HEK293 (cell line): Measurements from ENCODE around the gene SERINC3.

ENCODE experiments used
- CTCF ChIA-PET: fragments of 350-600 bp; formaldehyde crosslinking; extraction: SDS; loops from one replicate; lab custom pipeline; 2021; ENCODE audit warnings: antibody characterized with exemption; lab: Yijun Ruan, JAX
- POLR2A ChIA-PET: fragments of 300-600 bp; formaldehyde crosslinking; extraction: SDS; loops from one replicate; lab custom pipeline; 2020; ENCODE audit warnings: antibody characterized with exemption, inconsistent platforms; lab: Yijun Ruan, JAX
- H3K27ac ChIP-seq: fragments of 200-500 bp; sonication (Bioruptor generic); 2 replicates; pipeline ENCODE4 v1.5.1; 2014; ENCODE audit warnings: low read depth, low read length, control low read depth, inconsistent platforms; ENCODE audit errors: extremely low read depth
- H3K36me3 ChIP-seq, 2 experiments: fragments of 200-500 bp in 1 of 2; sonication (Bioruptor generic) in 1 of 2; 1 replicate in 1 of 2; 2 replicates in 1 of 2; pipeline ENCODE4 v1.5.1; 2014 to 2017; ENCODE audit warnings: inconsistent platforms in 2 of 2, low read length in 2 of 2; ENCODE audit not compliant: control insufficient read depth in 2 of 2, insufficient read depth in 1 of 2
- H3K4me1 ChIP-seq: fragments of 200-500 bp; sonication (Bioruptor generic); 2 replicates; pipeline ENCODE4 v1.5.1; 2014; ENCODE audit warnings: mild to moderate bottlenecking, low read length, inconsistent platforms; ENCODE audit not compliant: control insufficient read depth, insufficient read depth
- H3K4me3 ChIP-seq: 2 replicates; pipeline ENCODE4 v1.5.1; 2011; ENCODE audit warnings: low read depth, mild to moderate bottlenecking, control low read depth, low read length, moderate library complexity
- H3K9me3 ChIP-seq: fragments of 200-500 bp; sonication (Bioruptor generic); 2 replicates; pipeline ENCODE4 v1.5.1; 2014; ENCODE audit warnings: low read depth, low read length, inconsistent platforms; ENCODE audit not compliant: control insufficient read depth, insufficient read depth
- ATF2 ChIP-seq: fragments of 450-650 bp; formaldehyde crosslinking; IDR thresholded peaks from 2 replicates; pipeline ENCODE4 v1.5.1; 2016; ENCODE audit warnings: missing biosample characterization, missing genetic modification characterization, low read depth
- CTCF ChIP-seq: fragments of 450-650 bp; formaldehyde crosslinking; IDR thresholded peaks from 2 replicates; pipeline ENCODE4 v1.5.1; 2016; ENCODE audit warnings: missing biosample characterization, missing genetic modification characterization
- GLI4 ChIP-seq: fragments of 450-650 bp; formaldehyde crosslinking; IDR thresholded peaks from 2 replicates; pipeline ENCODE4 v1.5.1; 2016; ENCODE audit warnings: missing biosample characterization, missing genetic modification characterization
- HOXA7 ChIP-seq: sonication (generic); formaldehyde crosslinking; IDR thresholded peaks from 2 replicates; pipeline ENCODE4 v1.8.1; 2022; ENCODE audit warnings: missing genetic modification reagents, borderline replicate concordance
- PRDM10 ChIP-seq: fragments of 450-650 bp; formaldehyde crosslinking; IDR thresholded peaks from 2 replicates; pipeline ENCODE4 v1.5.1; 2016; ENCODE audit warnings: missing biosample characterization, missing genetic modification characterization
- RBAK ChIP-seq: fragments of 450-650 bp; formaldehyde crosslinking; IDR thresholded peaks from 2 replicates; pipeline ENCODE4 v1.5.1; 2016; ENCODE audit warnings: missing biosample characterization, missing genetic modification characterization
- REPIN1 ChIP-seq: fragments of 450-650 bp; formaldehyde crosslinking; IDR thresholded peaks from 2 replicates; pipeline ENCODE4 v1.5.1; 2017; ENCODE audit warnings: missing biosample characterization, missing genetic modification characterization, low read depth
- SCRT1 ChIP-seq: fragments of 450-650 bp; formaldehyde crosslinking; IDR thresholded peaks from 2 replicates; pipeline ENCODE4 v1.5.1; 2016; ENCODE audit warnings: missing biosample characterization, missing genetic modification characterization, borderline replicate concordance
- SP3 ChIP-seq: fragments of 450-650 bp; formaldehyde crosslinking; IDR thresholded peaks from 2 replicates; pipeline ENCODE4 v1.5.1; 2016; ENCODE audit warnings: missing biosample characterization, missing genetic modification characterization
- TRIM28 ChIP-seq: IDR thresholded peaks from 2 replicates; pipeline ENCODE4 v1.6.1; 2011; ENCODE audit warnings: low read length, control low read depth, borderline replicate concordance
- ZNF140 ChIP-seq: fragments of 450-650 bp; formaldehyde crosslinking; IDR thresholded peaks from 2 replicates; pipeline ENCODE4 v1.5.1; 2016; ENCODE audit warnings: missing biosample characterization, missing genetic modification characterization
- ZNF148 ChIP-seq: fragments of 450-650 bp; formaldehyde crosslinking; IDR thresholded peaks from 2 replicates; pipeline ENCODE4 v1.5.0; 2017; ENCODE audit warnings: missing biosample characterization, missing genetic modification characterization, borderline replicate concordance
- ZNF157 ChIP-seq: fragments of 450-650 bp; formaldehyde crosslinking; IDR thresholded peaks from 2 replicates; pipeline ENCODE4 v1.5.1; 2016; ENCODE audit warnings: missing biosample characterization, missing genetic modification characterization
- ZNF174 ChIP-seq: fragments of 450-650 bp; formaldehyde crosslinking; IDR thresholded peaks from 2 replicates; pipeline ENCODE4 v1.5.0; 2017; ENCODE audit warnings: missing biosample characterization, mild to moderate bottlenecking, missing genetic modification characterization
- ZNF391 ChIP-seq: fragments of 450-650 bp; formaldehyde crosslinking; IDR thresholded peaks from 2 replicates; pipeline ENCODE4 v1.5.1; 2016; ENCODE audit warnings: low read depth, missing biosample characterization, missing genetic modification characterization, borderline replicate concordance
- ZNF404 ChIP-seq: fragments of 450-650 bp; formaldehyde crosslinking; IDR thresholded peaks from 2 replicates; pipeline ENCODE4 v1.5.1; 2017; ENCODE audit warnings: missing biosample characterization, missing genetic modification characterization
- ZNF48 ChIP-seq: fragments of 450-650 bp; formaldehyde crosslinking; IDR thresholded peaks from 2 replicates; pipeline ENCODE4 v1.5.1; 2016; ENCODE audit warnings: missing biosample characterization, missing genetic modification characterization
- ZNF585B ChIP-seq: fragments of 450-650 bp; formaldehyde crosslinking; IDR thresholded peaks from 2 replicates; pipeline ENCODE4 v1.5.1; 2016; ENCODE audit warnings: missing biosample characterization, missing genetic modification characterization
- ZNF654 ChIP-seq: fragments of 450-650 bp; formaldehyde crosslinking; IDR thresholded peaks from 2 replicates; pipeline ENCODE4 v1.5.1; 2016; ENCODE audit warnings: low read depth, missing biosample characterization, missing genetic modification characterization
- ZNF677 ChIP-seq: fragments of 450-650 bp; IDR thresholded peaks from 2 replicates; pipeline ENCODE4 v1.5.0; 2018; ENCODE audit warnings: missing biosample characterization, mild to moderate bottlenecking, missing genetic modification characterization, moderate library complexity
- ZSCAN18 ChIP-seq: fragments of 450-650 bp; formaldehyde crosslinking; IDR thresholded peaks from 2 replicates; pipeline ENCODE4 v1.5.1; 2016; ENCODE audit warnings: missing biosample characterization, missing genetic modification characterization

SERINC3 gene

GRCh38 chr20:44468044-44468782, 53.7 kb downstream of the SERINC3 start (continued):
- TF ChIP-seq ATF2 (tag by site-specific recombination) (no peak), SP3 (no peak), ZNF391 (tag by site-specific recombination) (no peak)

GRCh38 chr20:44467289-44467883, 54.5 kb downstream of the SERINC3 start:
- Histone ChIP-seq H3K27ac (no peak overlapping the region), H3K9me3 (no peaks in the 10 kb centered on the region), H3K4me1 (no peaks in the 10 kb centered on the region), H3K36me3 (no peaks in the 10 kb centered on the region), H3K4me3 (no peak overlapping the region)
- TF ChIP-seq ZNF174 (tag by site-specific recombination) (no peak), ZNF148 (tag by site-specific recombination) (no peak), ZNF404 (tag by site-specific recombination) (no peak), SCRT1 (no peak), ZNF157 (no peak)
- POLR2A ChIA-PET, result interaction anchor here (1.4 kb wide), 1 partner anchor 8 kb away, joined by 3 read pairs; the partner anchor contains the start of gene TTPAL
- CTCF ChIA-PET, result interaction anchor here (0.5 to 1.5 kb wide), 3 partner anchors 12 to 252 kb away, joined by 3 to 6 read pairs (median 3); no protein-coding TSS in a partner anchor

- Histone ChIP-seq H3K36me3 (no peaks in the 10 kb centered on the region), H3K4me3 (no peak overlapping the region), H3K27ac (no peak overlapping the region), H3K9me3 (no peaks in the 10 kb centered on the region), H3K4me1 (no peaks in the 10 kb centered on the region)
- ChIA-PET POLR2A (no interaction called here), CTCF (no interaction called here)
- TF ChIP-seq ZNF677 (tag by site-specific recombination) (no peak), ZNF585B (tag by site-specific recombination) (no peak), TRIM28 (no peak), ZNF391 (tag by site-specific recombination) (no peak), REPIN1 (tag by site-specific recombination) (no peak), CTCF (tag by site-specific recombination) (no peak), HOXA7 (CRISPR knock-in tag) (no peak), ZNF140 (no peak), RBAK (tag by site-specific recombination) (no peak), ZNF654 (tag by site-specific recombination) (no peak), ZNF48 (tag by site-specific recombination) (no peak), ZSCAN18 (tag by site-specific recombination) (no peak), GLI4 (tag by site-specific recombination) (no peak), PRDM10 (tag by site-specific recombination) (no peak)
Observed at GRCh38 chr20:44465001-44465560, 56.8 kb downstream of the SERINC3 start.
